GM12878 (cell line): ENCODE data around the gene GRIK3. TPM values are rescaled to one million over a fixed set of nuclear protein-coding genes. Genes with fewer than 3 reads are reported as not detected.

Experiments
- ATAC-seq: fragments of 200-7000 bp; cut with Tn5 transposase; 3 replicates; pipeline ENCODE4 v1.9.1; 2020; ENCODE audit warnings: mild to moderate bottlenecking, moderate library complexity
- BruUV-seq: library from RNA; stranded (reverse); fragments of 400-500 nt; replicated peaks from 2 replicates; lab custom pipeline; 2021; lab: Mats Ljungman, UMichigan
- CTCF ChIA-PET: fragments of 300-600 bp; sonication (Branson Sonifier 250); formaldehyde crosslinking; extraction: SDS; loops from one replicate; lab custom pipeline; 2021; ENCODE audit warnings: inconsistent platforms; lab: Yijun Ruan, JAX
- POLR2A ChIA-PET: fragments of 350-600 bp; formaldehyde crosslinking; extraction: SDS; loops from one replicate; lab custom pipeline; 2021; ENCODE audit warnings: inconsistent platforms; lab: Charles Lee
- RAD21 ChIA-PET: fragments of 300-600 bp; sonication (Branson Sonifier 250); formaldehyde crosslinking; loops from one replicate; lab custom pipeline; 2023; ENCODE audit warnings: antibody characterized with exemption; ENCODE audit not compliant: unreplicated experiment; lab: Charles Lee
- SMC1A ChIA-PET: fragments of 300-600 bp; sonication (Branson Sonifier 250); formaldehyde crosslinking; loops from one replicate; lab custom pipeline; 2023; ENCODE audit not compliant: unreplicated experiment, uncharacterized antibody; lab: Charles Lee
- DNase-seq: peaks from one replicate; pipeline ENCODE4 v3.0.0-alpha.2; 2011; ENCODE audit warnings: low read depth, low spot score
- FAIRE-seq: peaks from 3 replicates; lab custom pipeline; 2011; peaks lifted over from hg19 to GRCh38; lab: Jason Lieb, UNC
- H2AFZ ChIP-seq: 2 replicates; pipeline ENCODE4 v1.6.0; 2011; ENCODE audit warnings: low read depth, low read length, control low read depth; ENCODE audit not compliant: control insufficient read depth
- H3K27ac ChIP-seq: 2 replicates; pipeline ENCODE4 v1.5.1; 2011; ENCODE audit warnings: control low read depth; ENCODE audit not compliant: control insufficient read depth, insufficient read depth
- H3K27me3 ChIP-seq, 2 experiments: replicated peaks in 1 of 2; 2 replicates each; pipeline versions ENCODE4 v1.6.0 to v1.6.1; 2011; ENCODE audit warnings: low read length in 1 of 2; ENCODE audit not compliant: control insufficient read depth in 2 of 2, insufficient read depth in 2 of 2
- H3K36me3 ChIP-seq, 2 experiments: 2 replicates each; pipeline ENCODE4 v1.5.1; 2011; ENCODE audit warnings: low read length in 1 of 2; ENCODE audit not compliant: control insufficient read depth in 2 of 2, insufficient read depth in 2 of 2
- H3K4me1 ChIP-seq: 2 replicates; pipeline ENCODE4 v1.6.1; 2011; ENCODE audit warnings: mild to moderate bottlenecking, low read length, moderate library complexity, mixed read lengths; ENCODE audit not compliant: control insufficient read depth, insufficient read depth
- H3K4me2 ChIP-seq: 2 replicates; pipeline ENCODE4 v1.6.0; 2011; ENCODE audit warnings: control low read depth; ENCODE audit not compliant: control insufficient read depth, insufficient read depth
- H3K4me3 ChIP-seq: fragments of 200-600 bp; sonication (generic); 2 replicates; pipeline ENCODE4 v1.5.1; 2016
- H3K79me2 ChIP-seq: 2 replicates; pipeline ENCODE4 v1.6.0; 2011; ENCODE audit warnings: low read length; ENCODE audit not compliant: control insufficient read depth, insufficient read depth
- H3K9ac ChIP-seq: 2 replicates; pipeline ENCODE4 v1.8.0; 2011; ENCODE audit warnings: low read length, control low read depth, mixed read lengths; ENCODE audit not compliant: control insufficient read depth, insufficient read depth
- H3K9me3 ChIP-seq: replicated peaks from 3 replicates; pipeline ENCODE4 v1.5.1; 2011; ENCODE audit warnings: mild to moderate bottlenecking, low read length; ENCODE audit not compliant: control insufficient read depth, insufficient read depth
- H4K20me1 ChIP-seq: 2 replicates; pipeline ENCODE4 v1.6.0; 2011; ENCODE audit not compliant: control insufficient read depth, insufficient read depth
- CBFB ChIP-seq: IDR thresholded peaks from 2 replicates; pipeline ENCODE4 v1.6.1; 2016; ENCODE audit warnings: antibody characterized with exemption, low read depth
- CEBPB ChIP-seq, 2 experiments: fragments of 150-350 bp in 1 of 2; IDR thresholded peaks; 2 replicates each; pipeline ENCODE4 v1.6.1; 2012 to 2014; ENCODE audit warnings: low read depth in 2 of 2, low read length in 2 of 2, borderline replicate concordance in 1 of 2, inconsistent platforms in 1 of 2
- CREB1 ChIP-seq: IDR thresholded peaks from 2 replicates; pipeline ENCODE4 v1.6.1; 2012; ENCODE audit warnings: low read depth, mild to moderate bottlenecking, inconsistent platforms
- ESRRA ChIP-seq: IDR thresholded peaks from 2 replicates; pipeline ENCODE4 v1.6.1; 2012; ENCODE audit warnings: mild to moderate bottlenecking, low read length, improper control_type of control experiment
- NFIC ChIP-seq: IDR thresholded peaks from 2 replicates; pipeline ENCODE4 v1.6.1; 2012; ENCODE audit warnings: low read depth, mild to moderate bottlenecking, inconsistent platforms, low read length, moderate library complexity
- NFYA ChIP-seq: IDR thresholded peaks from 2 replicates; pipeline ENCODE4 v1.6.1; 2011; ENCODE audit warnings: low read depth, mild to moderate bottlenecking, low read length, improper control_type of control experiment, borderline replicate concordance
- RAD51 ChIP-seq: fragments of 450-650 bp; IDR thresholded peaks from 2 replicates; pipeline ENCODE4 v1.6.1; 2016; ENCODE audit warnings: moderate library complexity, mild to moderate bottlenecking, inconsistent platforms
- SKIL ChIP-seq: fragments of 450-650 bp; IDR thresholded peaks from 2 replicates; pipeline ENCODE4 v1.6.1; 2017; ENCODE audit warnings: mild to moderate bottlenecking, low read depth, inconsistent platforms; ENCODE audit not compliant: poor library complexity, severe bottlenecking
- SREBF1 ChIP-seq: IDR thresholded peaks from 2 replicates; pipeline ENCODE4 v1.6.1; 2012; ENCODE audit warnings: mild to moderate bottlenecking, low read length
- SUPT20H ChIP-seq: IDR thresholded peaks from 2 replicates; pipeline ENCODE4 v1.6.1; 2011; ENCODE audit warnings: low read depth, mild to moderate bottlenecking, low read length, moderate library complexity, borderline replicate concordance; ENCODE audit not compliant: control insufficient read depth
- ZBTB4 ChIP-seq: fragments of 450-650 bp; formaldehyde crosslinking; IDR thresholded peaks from 2 replicates; pipeline ENCODE4 v1.4.0; 2022; ENCODE audit warnings: mild to moderate bottlenecking, moderate library complexity
- ZNF207 ChIP-seq: fragments of 450-650 bp; IDR thresholded peaks from 2 replicates; pipeline ENCODE4 v1.6.1; 2014; ENCODE audit warnings: antibody characterized with exemption, mild to moderate bottlenecking, borderline replicate concordance
- WGBS: methylation state at CpG from one replicate; pipeline ENCODE4 v1.1.6; 2016; ENCODE audit warnings: low lambda C conversion rate; ENCODE audit not compliant: insufficient replicate concordance, insufficient coverage; ENCODE audit errors: missing lambda C conversion rate; 5-methylcytosine and 5-hydroxymethylcytosine counted together
- in situ Hi-C: fragments of 300-500 bp; cut with MboI; formaldehyde crosslinking; loops from 9 replicates; pipeline ENCODE4 v1.14.3; 2018; ENCODE audit warnings: mixed read lengths
- intact Hi-C: fragments of 100-400 bp; cut with micrococcal nuclease; formaldehyde crosslinking; loops from one replicate; pipeline ENCODE4 v1.14.2; 2022; ENCODE audit not compliant: unreplicated experiment
- polyA plus RNA-seq, 11 experiments: library from polyadenylated mRNA; depleted of rRNA in 4 of 11; unstranded in 6 of 11; stranded (reverse) in 5 of 11; fragments of >200 nt; fragmentation: Nextera tagmentation in 4 of 11; fragmentation: Illumina TruSeq in 1 of 11; extraction: Ambion mirVana in 4 of 11; extraction: Trizol in 1 of 11; gene quantifications; 1 replicate in 1 of 11; 2 replicates in 10 of 11; pipeline versions ENCODE4 v1.2.1 to v1.2.3, GENCODE V29; 2011 to 2016; ENCODE audit warnings: inconsistent platforms in 2 of 11, missing spikeins in 2 of 11, low read depth in 1 of 11
- total RNA-seq, 4 experiments: library from RNA; depleted of rRNA in 3 of 4; stranded (reverse); fragments of >200 nt in 3 of 4; fragmentation: Illumina TruSeq in 1 of 4; extraction: Trizol in 1 of 4; gene quantifications; 2 replicates each; pipeline versions ENCODE4 v1.2.1 to v1.2.3, GENCODE V29; 2013 to 2021
- TF ChIP-seq, protein P1 (sequence below): IDR thresholded peaks from 2 replicates; pipeline ENCODE4 v1.6.1; 2011; ENCODE audit warnings: low read depth, mild to moderate bottlenecking, low read length, moderate library complexity, borderline replicate concordance; ENCODE audit errors: extremely low read depth

GRIK3 gene
- total and polyA plus RNA-seq, 10 of the 15 experiments (the other 5 are each of a cell fraction or from before 2014, with no cell fraction given) = not detected

GRCh38 chr1:37068897-37069296, 34.6 kb upstream of the GRIK3 start:
- ChIA-PET SMC1A (no interaction called here), CTCF (no interaction called here), RAD21 (no interaction called here), POLR2A (no interaction called here)
- no peak overlapping the region for H3K4me3 ChIP-seq
- no TSS peak for BruUV-seq
- no peaks in the 10 kb centered on the region for H3K79me2 ChIP-seq
- no peak overlapping the region for H3K9ac ChIP-seq
- intact Hi-C loops (no loop called here), in situ Hi-C loops (no loop called here)
- H2AFZ ChIP-seq = no peak overlapping the region
- FAIRE-seq (no peak), DNase-seq (no peak), ATAC-seq (no peak)
- H3K4me2 ChIP-seq = no peak overlapping the region
- H3K36me3 ChIP-seq = no peaks in the 10 kb centered on the region
- 8% methylated on average over 9 of the region's 9 CpGs for WGBS
- H3K27me3 ChIP-seq = peaks cover 2 to 8% of the 10 kb centered on the region in 2 experiments; a peak in 2 of 4 replicates
- no peak overlapping the region for H3K27ac ChIP-seq
- H3K9me3 ChIP-seq = no peaks in the 10 kb centered on the region
- H3K4me1 ChIP-seq = no peaks in the 10 kb centered on the region
- no peaks in the 10 kb centered on the region for H4K20me1 ChIP-seq
- TF ChIP-seq SUPT20H (no peak), ZBTB4 (CRISPR knock-in tag) (no peak), NFIC (no peak), SREBF1 (no peak), NFYA (no peak), ESRRA (no peak), CBFB (no peak), ZNF207 (no peak), RAD51 (no peak), SKIL (no peak), CEBPB (IDR thresholded peaks at IDR 0.05; ENCODE audit: borderline replicate concordance in 1 of 2, low read depth in 2 of 2, low read length in 2 of 2) (no peak), CREB1 (no peak)
- TF ChIP-seq, protein P1, sequence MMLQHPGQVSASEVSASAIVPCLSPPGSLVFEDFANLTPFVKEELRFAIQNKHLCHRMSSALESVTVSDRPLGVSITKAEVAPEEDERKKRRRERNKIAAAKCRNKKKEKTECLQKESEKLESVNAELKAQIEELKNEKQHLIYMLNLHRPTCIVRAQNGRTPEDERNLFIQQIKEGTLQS = no peak
